SK-N-SH (cell line): ENCODE results near the gene ZNF467.

ENCODE experiments used
- CTCF ChIP-seq: fragments of 200-600 bp; sonication (generic); IDR thresholded peaks from 2 replicates; pipeline ENCODE4 v1.6.1; 2017; ENCODE audit warnings: antibody characterized with exemption, mild to moderate bottlenecking, moderate library complexity
- ELF1 ChIP-seq: IDR thresholded peaks from 2 replicates; pipeline ENCODE4 v1.4.0; 2012
- EZH2phosphoT487 ChIP-seq: fragments of 200-600 bp; sonication (generic); IDR thresholded peaks from 2 replicates; pipeline ENCODE4 v1.6.1; 2017; ENCODE audit warnings: low read depth, mixed run types, mild to moderate bottlenecking, antibody characterized with exemption, moderate library complexity, borderline replicate concordance
- NFIC ChIP-seq: IDR thresholded peaks from 2 replicates; pipeline ENCODE4 v1.4.0; 2012; ENCODE audit warnings: borderline replicate concordance
- RFX5 ChIP-seq: IDR thresholded peaks from 2 replicates; pipeline ENCODE4 v1.6.1; 2012; ENCODE audit warnings: mild to moderate bottlenecking, improper control_type of control experiment, low read length
- SIN3A ChIP-seq: IDR thresholded peaks from 2 replicates; pipeline ENCODE4 v1.6.1; 2012; ENCODE audit warnings: low read depth, mild to moderate bottlenecking, low read length, moderate library complexity, borderline replicate concordance
- SMC3 ChIP-seq: IDR thresholded peaks from 2 replicates; pipeline ENCODE4 v1.6.1; 2012; ENCODE audit warnings: low read depth, low read length, improper control_type of control experiment

- TF ChIP-seq CTCF: no peak
- no peak for TF ChIP-seq RFX5
- no peak for TF ChIP-seq ELF1
- no peak for TF ChIP-seq SIN3A
- no peak for TF ChIP-seq NFIC
- TF ChIP-seq EZH2phosphoT487: no peak
- no peak for TF ChIP-seq SMC3
Measured at GRCh38 chr7:149762089-149762488, 11.3 kb downstream of the ZNF467 start.
